HepG2 (cell line): Measurements from ENCODE around the gene ROBO3. TPM values are rescaled to one million over a fixed set of nuclear protein-coding genes. Genes with fewer than 3 reads are reported as not detected.

ENCODE experiments used
- GATAD1 ChIP-seq: IDR thresholded peaks from 2 replicates; pipeline ENCODE4 v1.6.1; 2016; ENCODE audit warnings: missing genetic modification reagents, missing compliant biosample characterization
- HMGXB4 ChIP-seq, 2 experiments: sonication (generic) in 1 of 2; formaldehyde crosslinking in 1 of 2; IDR thresholded peaks; 2 replicates each; pipeline versions ENCODE4 v1.4.0 to v1.6.1; 2018 to 2020; ENCODE audit warnings: missing genetic modification reagents in 2 of 2, borderline replicate concordance in 1 of 2, low read depth in 1 of 2, mild to moderate bottlenecking in 1 of 2, missing biosample characterization in 1 of 2
- MED1 ChIP-seq: sonication (generic); formaldehyde crosslinking; IDR thresholded peaks from 2 replicates; pipeline ENCODE4 v1.4.0; 2020; ENCODE audit warnings: missing genetic modification reagents
- MYNN ChIP-seq: sonication (generic); formaldehyde crosslinking; IDR thresholded peaks from 2 replicates; pipeline ENCODE4 v1.4.0; 2020; ENCODE audit warnings: mild to moderate bottlenecking, low read depth, missing genetic modification reagents
- PAF1 ChIP-seq: IDR thresholded peaks from 2 replicates; pipeline ENCODE4 v1.6.1; 2016; ENCODE audit warnings: missing genetic modification reagents, missing compliant biosample characterization
- RBM39 ChIP-seq: fragments of 200-400 bp; formaldehyde crosslinking; IDR thresholded peaks from one replicate; pipeline ENCODE4 v1.6.1; 2018; ENCODE audit warnings: antibody characterized with exemption, mild to moderate bottlenecking, low read depth, low read length; ENCODE audit not compliant: poor library complexity, severe bottlenecking
- SNAPC4 ChIP-seq: sonication (generic); formaldehyde crosslinking; IDR thresholded peaks from 2 replicates; pipeline ENCODE4 v1.4.0; 2020; ENCODE audit warnings: mild to moderate bottlenecking, missing genetic modification reagents
- SRSF1 ChIP-seq: fragments of 200-400 bp; formaldehyde crosslinking; optimal IDR thresholded peaks from 2 replicates; pipeline ENCODE3; 2017; ENCODE audit warnings: mild to moderate bottlenecking, low read depth, low read length, moderate library complexity
- TFDP2 ChIP-seq: sonication (generic); formaldehyde crosslinking; IDR thresholded peaks from 2 replicates; pipeline ENCODE4 v1.4.0; 2020; ENCODE audit warnings: missing genetic modification reagents
- ZNF609 ChIP-seq: sonication (generic); formaldehyde crosslinking; IDR thresholded peaks from 2 replicates; pipeline ENCODE4 v1.4.0; 2020; ENCODE audit warnings: mild to moderate bottlenecking, missing genetic modification reagents, borderline replicate concordance
- polyA plus RNA-seq, 8 experiments: library from polyadenylated mRNA; depleted of rRNA in 3 of 8; stranded (reverse) in 7 of 8; unstranded in 1 of 8; fragments of >200 nt; fragmentation: Illumina TruSeq in 4 of 8; extraction: Trizol in 4 of 8; gene quantifications; 2 replicates each; pipeline versions ENCODE4 v1.2.1 to v1.2.3, GENCODE V29; 2011 to 2016; ENCODE audit warnings: low read depth in 4 of 8, missing spikeins in 1 of 8, mixed read lengths in 1 of 8; ENCODE audit not compliant: insufficient read depth in 1 of 8
- total RNA-seq, 5 experiments: library from RNA; depleted of rRNA; stranded (reverse); fragments of >200 nt; fragmentation: Illumina TruSeq; extraction: Trizol; gene quantifications; 2 replicates each; pipeline ENCODE4 v1.2.3, GENCODE V29; 2016; ENCODE audit warnings: low read depth in 1 of 5

ROBO3 gene
- total and polyA plus RNA-seq, 2 of the 13 experiments (the other 11 are each of a cell fraction or from before 2014, with no cell fraction given), result 0.07 to 2.4 TPM

GRCh38 chr11:124882339-124883071 lies 17.3 kb downstream of the ROBO3 start (continued):
- TF ChIP-seq HMGXB4 (CRISPR knock-in tag; IDR thresholded peaks at IDR 0.05; ENCODE audit: borderline replicate concordance in 1 of 2, low read depth in 1 of 2) (peak in 1 of 2 experiments; percentile 40; a peak in 2 of 4 replicates), RBM39 (no peak), SNAPC4 (no peak), MED1 (CRISPR knock-in tag) (peak; percentile 81), GATAD1 (CRISPR knock-in tag) (no peak), MYNN (CRISPR knock-in tag) (no peak), PAF1 (CRISPR knock-in tag) (no peak), ZNF609 (CRISPR knock-in tag) (peak; percentile 86), TFDP2 (CRISPR knock-in tag) (peak; percentile 76), SRSF1 (no peak)
